GM19238 (cell line): Measurements from ENCODE around the gene WNT3.
"Not testable (repeated sequence)": the region's sequence is repeated elsewhere in the genome, so short reads cannot be mapped to it uniquely, and the experiment has no call there.

Source experiments
- DNase-seq: peaks from one replicate; pipeline ENCODE4 v3.0.0; 2011; ENCODE audit warnings: low spot score; ENCODE audit not compliant: insufficient read length

WNT3 gene

DNA sequence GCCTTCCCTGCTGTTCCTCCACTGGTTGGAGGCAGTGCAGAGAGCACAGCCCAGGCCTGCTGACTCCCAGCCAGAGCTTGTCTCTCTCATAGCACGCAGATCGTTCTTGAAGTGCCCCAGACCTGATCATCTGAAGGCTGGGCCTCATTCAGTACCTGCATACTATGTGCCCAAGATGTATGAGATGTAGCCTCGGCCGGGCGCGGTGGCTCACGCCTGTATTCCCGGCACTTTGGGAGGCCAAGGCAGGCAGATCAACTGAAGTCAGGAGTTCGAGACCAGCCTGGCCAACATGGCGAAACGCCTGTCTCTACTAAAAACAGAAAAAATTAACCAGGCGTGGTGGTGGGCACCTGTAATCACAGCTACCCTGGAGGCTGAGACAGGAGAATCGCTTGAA is 31.0 kb downstream of the WNT3 start:
- no peak for DNase-seq

DNA sequence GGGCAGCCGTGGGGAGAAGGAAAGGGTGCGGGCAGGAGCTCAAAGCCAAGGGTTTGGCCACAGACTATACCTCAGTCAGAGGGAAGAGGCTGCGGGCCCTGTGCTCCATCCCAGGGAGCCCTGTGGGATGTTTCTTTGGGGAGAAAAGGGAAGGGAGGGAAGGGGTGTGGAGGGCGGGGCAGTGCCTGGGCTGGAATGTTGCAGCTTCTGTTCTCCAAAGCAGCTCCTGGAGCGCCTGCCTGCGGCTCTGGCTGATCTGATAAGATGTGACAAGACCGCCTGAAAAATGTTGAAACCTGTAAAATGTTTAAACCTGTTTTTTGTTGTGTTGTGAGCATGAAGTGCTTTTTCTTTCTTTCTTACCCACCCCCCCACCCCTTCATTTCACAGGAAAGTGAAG is 32.8 kb downstream of the WNT3 start:
- DNase-seq = no peak

DNA sequence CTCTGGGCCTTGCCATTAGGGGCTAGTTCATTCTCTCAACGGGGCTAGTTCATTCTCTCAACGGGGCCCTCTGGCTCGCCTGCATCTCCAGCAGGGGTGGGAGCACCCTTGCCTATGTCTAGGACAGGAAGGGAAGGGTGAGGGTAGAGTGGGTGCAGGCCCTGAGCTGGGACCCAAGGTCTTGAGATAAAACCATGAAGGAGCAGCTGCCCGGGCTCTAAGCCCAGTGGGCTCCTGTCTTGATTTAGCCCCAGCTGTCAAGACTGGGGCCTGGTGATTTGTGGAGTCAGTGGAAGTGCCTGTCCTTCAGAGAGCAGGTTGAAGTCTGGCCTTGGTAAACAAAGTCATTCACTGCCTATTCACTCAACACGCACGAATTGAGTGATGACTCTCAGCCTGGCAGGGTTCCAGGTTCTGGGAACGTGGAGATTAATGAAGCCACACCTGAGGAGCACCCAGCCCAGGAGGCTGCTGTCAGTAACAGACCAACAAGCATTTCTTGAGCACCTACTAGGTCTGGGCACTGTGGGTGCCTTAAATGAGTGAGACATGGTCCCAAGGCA is 35.4 kb downstream of the WNT3 start:
- no peak for DNase-seq

DNA sequence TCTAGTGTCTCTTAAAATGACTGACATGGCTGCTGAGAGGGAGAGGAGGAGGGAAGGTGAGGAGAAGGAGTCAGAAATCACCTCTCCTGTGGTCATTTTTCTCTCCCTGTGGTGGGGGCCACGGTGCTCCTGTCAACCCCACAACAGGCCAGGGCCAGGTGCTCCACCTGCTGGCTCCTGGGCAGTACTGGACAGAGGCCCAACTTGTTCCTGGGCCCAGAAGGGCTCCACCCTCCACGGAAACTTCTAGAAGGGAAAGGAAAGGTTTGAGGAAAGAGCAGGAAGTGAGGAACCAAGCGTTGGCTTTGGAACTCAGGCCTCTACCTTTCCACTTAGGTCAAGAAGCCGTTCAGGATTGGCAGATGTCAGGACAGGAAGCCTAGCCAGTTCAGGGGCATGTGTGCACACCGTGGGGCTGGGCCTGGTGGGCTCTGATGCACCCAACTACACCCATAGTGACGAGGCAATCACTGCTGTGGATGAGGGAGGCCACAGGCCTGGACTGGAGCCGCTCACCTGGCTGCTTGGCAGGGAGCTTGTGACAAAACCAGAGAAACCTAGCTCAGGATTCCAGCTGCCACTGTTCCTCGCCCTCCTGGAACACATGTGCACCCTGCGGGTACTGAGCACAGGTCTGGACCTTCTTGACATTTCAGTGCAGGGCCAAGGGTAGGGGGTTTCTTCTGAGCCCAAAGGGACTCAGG is 36.1 kb downstream of the WNT3 start:
- DNase-seq = peak; percentile 44

DNA sequence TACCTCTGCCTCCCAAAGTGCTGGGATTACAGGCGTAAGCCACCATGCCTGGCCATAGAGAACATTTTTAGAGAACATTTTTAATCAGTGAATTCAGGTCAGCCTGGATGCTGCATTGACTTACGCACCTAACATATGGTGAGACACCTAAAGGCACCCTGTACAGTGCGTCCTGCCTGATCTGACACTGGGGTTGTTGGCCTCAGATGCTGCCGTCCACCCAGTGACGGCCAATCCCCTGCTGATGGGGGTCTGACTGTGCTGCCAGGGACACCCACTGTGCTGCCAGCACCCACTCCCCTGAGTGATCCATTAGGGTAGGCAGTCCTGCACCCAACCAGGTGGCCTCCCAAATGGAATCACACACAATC is 38.5 kb downstream of the WNT3 start:
- no peak for DNase-seq

DNA sequence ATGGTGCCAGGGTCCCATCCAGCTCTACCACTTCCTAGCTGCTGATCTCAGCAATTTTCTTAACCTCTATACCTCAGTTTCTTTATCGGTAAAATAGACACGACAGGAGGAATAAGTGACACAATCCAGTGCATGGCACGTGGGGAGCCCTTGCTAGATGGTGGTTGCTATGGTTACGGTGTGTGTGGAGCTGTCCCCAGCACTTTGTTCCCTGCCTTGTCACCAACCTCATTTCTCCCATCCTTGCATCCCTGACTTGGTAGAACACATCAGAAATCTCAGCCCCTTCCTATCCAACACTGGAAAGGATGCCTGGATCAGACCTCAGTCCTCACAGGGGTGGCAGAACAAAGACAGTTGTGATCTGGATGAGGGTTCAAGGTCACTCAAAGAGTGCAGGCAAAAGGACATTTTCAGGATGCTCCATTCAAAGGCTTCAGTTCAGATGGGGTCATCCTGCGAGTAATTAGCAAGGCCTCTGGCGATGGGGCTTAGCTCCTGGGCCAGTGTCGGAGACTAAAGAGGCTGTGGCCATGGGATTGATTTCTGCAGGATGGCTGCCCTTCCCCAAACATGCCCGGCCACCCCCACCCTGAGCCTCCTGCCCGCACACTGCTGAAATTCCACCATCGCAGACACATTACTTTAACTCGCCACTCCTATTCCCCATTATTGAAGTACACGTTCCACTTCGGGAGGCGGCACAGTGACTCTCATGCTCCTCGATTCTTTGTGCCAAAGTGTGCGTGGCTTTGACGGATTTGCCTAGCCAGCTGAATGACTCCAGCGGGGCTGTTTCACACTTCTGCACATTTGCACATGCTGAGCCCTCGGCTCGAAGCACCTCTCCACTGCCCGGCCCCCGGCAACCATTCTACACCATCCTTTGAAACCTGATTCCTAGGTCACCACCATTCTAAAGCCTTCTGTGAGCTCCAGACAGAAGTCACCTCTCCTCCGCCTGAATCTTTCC is 40.3 kb downstream of the WNT3 start:
- DNase-seq = no peak

DNA sequence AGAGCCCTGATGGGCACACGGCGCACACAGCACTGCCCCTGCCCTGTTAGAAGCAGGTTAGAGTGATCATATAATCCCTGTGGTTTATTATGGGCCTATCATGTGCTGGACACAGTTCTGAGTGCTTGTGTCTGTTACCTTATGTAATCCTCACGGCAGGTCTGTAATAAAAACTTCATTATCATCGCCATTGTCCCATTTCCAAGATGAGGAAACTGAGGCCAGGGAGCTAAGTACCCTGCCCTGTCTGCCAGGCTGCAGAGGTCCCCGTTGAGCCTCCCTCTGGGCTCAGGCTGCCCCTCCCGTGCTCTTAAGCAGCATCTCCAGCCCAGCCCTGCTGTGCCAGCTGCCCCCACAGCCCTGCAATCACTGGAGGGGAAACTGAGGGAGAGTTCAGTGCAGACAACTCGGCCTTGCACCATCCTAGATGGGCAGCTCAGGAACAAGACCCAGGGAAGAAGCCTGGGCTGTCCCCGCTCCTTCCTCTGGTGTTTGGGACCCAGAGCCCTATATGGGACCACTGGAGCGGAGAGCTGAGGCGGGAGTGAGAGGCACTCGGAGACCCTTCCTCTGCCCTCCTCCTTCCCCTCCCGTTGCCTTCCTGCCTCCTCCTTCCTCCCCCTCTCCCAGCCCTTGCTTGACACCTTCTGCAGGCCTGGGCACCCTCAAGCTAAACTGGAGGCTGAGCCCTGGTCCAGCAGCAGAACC is 42.0 kb downstream of the WNT3 start:
- no peak for DNase-seq

DNA sequence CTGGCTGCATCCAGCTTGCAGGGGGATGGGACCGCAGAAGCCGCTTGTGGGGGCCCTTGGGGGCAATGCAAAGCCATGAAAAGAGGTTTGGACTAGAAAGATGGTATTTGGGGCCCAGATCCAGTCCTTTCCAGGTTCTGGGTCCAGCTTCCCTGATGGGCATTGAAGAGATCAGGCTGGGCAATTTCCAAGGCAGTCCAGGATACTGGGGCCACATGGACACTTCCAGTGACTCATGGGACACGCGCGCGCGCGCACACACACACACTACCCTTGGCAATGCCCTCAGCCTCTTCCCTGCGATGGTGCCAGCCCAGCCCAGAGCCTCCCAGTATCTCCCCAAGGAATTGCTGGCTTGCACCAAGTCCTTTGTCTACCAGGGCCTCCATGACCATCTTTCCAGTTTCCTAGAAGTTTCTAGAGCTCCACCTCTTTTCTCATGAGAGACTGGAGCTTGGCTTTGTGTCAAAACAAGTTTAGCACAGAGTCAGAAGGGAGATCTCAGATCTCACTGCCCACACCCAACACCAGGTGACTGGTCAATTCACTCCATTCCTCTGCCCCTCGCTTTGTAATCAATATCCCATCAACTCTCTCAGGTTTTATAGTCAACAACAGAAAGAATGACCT is 44.3 kb downstream of the WNT3 start:
- DNase-seq = no peak

DNA sequence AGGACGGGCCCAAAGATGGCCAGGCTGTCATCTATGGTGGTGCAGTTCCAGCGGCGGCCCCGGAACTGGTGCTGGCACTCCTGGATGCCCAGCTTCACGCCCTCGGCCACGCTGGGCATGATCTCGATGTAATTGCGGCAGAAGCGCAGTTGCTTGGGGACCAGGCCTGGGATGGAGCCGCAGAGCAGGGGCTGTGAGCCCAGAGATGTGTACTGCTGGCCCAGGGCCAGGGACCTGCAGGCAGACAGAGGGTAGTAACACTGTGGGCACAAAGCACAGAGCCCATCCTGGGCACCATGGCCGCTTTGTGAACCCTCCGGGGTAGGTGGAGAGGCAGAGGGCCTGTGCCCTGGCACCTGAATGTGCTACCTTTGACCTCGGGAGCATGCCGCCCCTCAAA is 44.8 kb downstream of the WNT3 start:
- DNase-seq = no peak

DNA sequence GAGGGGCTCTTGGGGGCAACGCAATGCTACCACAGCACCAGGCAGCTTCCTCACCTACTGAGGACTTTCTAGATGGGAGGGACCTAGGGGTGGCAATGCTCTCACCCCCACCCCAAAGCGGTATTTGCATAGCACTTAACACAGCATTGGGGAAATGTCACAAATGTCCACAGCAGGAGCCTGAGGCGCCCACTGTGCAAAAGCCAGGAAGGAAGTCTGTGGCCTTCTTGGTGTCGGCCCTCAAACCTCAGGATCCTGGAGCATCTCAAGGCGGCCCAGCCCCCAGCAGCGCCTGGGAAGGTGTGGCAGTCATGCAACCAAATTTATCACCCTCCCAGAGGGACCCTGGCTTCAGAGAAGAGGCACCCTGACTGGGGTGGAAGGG is 45.3 kb downstream of the WNT3 start:
- DNase-seq = no peak

DNA sequence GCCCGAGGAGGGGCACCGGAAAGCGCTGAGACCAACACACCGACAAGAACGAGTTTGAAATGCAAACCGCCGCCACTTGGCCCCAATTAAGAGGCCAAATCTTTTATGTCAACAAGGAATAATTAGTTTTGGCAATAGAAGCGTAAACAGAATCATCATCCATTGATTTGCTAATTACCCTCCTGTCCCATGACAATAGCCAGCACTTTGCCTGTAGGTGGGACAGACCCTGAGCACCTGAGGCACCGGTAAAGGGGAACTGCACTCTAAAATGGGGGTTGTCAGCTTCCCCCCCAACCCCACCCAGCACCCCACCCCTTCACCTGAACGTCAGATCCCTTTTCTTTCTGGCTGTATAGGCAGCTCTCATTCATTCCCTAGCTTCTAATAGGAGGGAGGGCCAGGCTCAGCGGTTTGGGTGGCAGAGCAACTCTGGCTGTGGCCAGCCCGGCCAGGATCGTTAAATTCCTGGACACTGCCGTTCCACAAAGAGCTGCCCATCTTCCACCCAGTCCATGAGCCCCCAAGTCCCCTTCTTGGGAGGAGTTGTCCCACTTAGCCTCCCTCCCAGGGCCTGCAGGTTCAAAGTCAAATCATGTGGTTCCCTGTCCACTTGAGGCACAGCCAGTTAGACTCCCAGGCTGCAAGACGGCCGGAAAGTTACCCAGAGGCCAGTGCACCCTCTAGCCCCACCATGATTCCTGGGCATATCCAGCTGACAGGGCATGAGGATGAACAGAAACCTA is 45.8 kb downstream of the WNT3 start:
- DNase-seq = no peak

DNA sequence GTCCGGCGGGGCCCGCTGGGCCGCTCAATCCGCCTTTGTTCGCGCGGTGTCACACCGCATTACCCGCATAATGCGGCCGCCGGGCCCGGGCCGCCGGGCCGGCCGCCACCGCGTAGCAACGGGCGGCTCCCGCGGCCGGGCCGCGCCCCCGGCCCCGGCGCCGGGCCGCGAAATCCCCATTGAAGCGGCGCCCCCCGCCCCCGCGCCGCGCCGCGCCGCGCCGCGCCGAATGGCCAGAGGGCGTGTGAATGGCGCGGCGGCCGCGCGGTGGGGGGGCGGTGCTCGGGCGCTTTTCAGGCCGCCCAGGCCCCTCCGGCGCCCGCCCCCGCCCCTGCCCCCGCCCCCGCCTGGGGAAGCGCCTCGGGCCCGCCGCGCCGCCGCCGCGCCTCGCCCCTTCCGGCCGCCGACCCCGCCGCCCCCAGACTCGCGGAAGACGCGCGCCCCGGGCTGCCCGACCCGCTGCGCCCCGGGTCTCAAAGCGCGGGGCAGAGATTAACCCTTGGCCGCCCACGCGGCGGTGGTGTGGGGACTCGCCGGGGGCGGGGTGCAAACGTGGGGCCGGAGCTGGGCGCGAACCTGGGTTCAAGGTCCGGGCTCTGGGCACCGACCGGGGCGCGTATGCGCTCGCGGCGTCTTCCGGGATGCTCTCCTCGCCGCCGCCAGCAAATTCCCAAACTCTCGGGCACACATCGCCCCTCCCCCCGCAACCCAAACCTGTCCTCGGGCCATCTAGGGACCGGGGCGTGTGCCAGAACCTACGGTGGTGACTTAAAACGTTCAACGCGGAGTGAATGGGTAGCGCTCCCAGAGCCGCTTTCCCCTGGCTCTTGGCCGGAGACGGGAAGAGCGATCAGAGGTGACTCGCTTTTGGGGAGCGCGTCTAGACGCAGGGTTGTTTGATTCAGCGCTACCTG is 46.7 kb downstream of the WNT3 start:
- DNase-seq = peak; percentile 39

DNA sequence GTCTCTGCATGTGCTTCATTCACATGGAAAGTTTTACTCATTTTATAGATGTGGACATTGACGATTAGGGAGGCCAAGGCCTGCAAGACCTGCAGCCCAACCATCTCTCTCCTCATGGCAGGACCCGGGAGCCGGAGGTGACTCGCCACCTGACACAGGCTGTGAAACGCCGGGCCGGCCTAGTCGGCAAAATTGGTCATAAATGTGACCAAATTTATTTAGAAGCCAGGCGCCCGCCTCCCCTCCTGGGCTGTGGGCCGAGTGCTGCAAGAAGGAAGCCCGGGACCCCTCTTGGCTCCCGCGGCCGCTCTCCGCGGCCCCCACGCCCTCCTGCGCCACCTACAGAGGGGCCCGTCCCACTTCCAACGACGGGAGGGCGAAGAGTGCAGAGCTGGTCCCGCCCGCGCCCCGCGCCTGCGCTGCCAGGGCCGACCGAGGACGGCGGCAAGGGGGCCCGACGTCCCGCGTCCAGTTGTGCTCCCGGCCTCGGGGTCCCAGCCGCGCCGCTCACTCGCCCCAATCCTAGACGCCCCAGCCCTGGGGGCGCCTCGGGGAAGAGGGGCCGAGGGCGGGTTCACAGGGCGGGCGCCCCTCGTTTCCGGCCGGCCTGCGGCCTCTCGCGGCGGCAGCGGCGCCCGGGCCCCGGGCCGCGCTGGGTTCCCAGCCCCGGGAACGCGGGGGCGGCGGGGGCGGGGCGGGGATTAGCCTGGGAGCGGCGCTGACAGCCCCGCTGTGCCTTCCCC is 47.5 kb downstream of the WNT3 start:
- DNase-seq = no peak

DNA sequence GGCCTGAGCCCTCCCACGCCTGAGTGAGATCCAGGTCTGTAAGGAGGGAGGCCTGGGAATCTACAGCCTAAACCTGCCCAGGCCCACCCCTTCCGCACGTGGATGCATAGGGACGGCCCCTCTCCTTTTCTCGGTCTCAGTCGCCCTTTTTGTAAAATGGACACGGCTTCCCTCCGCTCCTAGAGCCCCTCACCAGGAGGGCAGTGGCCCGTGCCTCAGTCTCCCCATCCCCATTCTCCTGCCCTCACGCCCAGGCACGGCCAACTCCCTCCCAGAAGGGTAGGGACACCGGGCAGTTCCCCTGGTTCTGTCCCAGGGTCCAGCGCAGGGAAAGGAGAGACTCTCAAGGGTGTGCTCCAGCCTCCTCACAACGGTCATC is 48.1 kb downstream of the WNT3 start:
- DNase-seq = no peak

DNA sequence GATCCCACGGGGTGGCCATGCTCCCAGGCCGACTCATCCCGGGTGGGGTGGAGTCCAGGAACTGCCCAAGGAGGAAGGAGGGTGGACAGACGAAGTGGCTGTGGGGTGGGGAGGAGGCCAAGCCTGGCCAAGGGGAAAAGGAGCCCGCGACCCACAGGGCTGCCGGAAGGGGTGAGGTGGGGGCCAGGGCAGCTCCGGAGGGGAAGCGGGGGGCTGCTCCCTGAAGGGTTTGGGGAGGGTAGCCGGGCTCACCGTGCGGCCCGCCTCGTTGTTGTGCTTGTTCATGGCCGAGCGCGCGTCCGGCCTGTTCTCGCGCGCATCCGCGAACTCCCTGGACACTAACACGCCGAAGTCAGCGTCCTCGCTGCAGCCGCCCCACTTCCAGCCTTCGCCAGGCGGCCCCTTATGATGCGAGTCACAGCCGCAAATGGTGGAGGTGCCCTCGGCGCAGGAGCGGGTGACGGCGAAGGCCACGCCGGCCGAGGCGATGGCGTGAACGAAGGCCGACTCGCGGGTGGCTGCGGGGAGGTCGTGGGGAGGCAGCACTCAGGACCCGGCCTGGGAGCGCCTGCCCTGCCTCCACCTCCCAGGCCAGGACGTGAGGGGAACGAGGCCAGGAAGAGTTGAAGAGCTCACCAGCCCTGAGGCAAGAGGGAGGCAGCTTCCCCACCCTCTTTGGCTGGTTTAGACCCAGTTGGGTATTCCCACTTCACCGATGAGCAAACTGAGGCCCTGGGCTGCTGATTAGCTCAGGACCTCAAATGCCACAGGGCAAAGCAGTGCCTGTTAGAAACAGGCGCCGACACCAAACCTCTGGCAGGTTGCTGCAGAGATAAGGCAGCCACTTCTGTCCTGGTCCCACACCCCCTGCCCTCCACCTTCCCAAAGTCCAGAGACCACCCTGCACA is 48.7 kb downstream of the WNT3 start:
- no peak for DNase-seq

DNA sequence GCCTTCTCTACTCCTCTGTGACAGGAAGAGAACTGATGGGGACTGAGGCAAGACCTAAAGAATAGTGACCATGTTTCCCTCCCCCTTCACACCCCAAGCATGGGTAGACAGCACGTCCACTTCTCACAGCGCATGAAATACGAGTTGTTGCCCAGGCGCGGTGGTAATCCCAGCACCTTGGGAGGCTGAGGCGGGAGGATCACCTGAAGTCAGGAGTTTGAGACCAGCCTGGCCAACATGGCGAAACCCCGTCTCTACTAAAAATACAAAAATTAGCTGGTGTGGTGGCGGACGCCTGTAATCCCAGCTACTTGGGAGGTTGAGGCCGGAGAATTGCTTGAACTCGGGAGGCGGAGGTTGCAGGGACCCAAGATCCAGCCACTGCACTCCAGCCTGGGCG is 49.6 kb downstream of the WNT3 start:
- not testable (repeated sequence) for DNase-seq

DNA sequence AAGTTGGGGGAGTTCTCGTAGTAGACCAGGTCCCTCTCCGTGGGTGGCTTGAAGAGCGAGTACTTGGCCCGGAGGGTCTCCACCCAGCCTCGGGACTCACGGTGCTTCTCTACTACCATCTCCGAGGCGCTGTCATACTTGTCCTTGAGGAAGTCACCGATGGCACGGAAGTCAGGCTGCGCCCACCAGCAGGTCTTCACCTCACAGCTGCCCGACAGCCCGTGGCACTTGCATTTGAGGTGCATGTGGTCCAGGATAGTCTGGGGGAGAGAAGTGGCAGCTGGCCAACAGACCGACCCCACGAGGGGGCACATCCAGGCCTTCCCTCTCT is 50.0 kb downstream of the WNT3 start:
- DNase-seq = no peak
